A673 (cell line): ENCODE measurements around the gene ANKRD10. TPM values are rescaled to one million over a fixed set of nuclear protein-coding genes. Genes with fewer than 3 reads are reported as not detected.

ENCODE experiments used
- BruUV-seq: library from RNA; stranded (reverse); fragments of 400-500 nt; replicated peaks from 2 replicates; lab custom pipeline; 2021; lab: Mats Ljungman, UMichigan
- CTCF ChIA-PET: fragments of 300-600 bp; sonication (Branson Sonifier 250); formaldehyde crosslinking; loops from one replicate; lab custom pipeline; 2022; ENCODE audit warnings: antibody characterized with exemption; lab: Charles Lee
- POLR2A ChIA-PET: fragments of 300-600 bp; sonication (Branson Sonifier 250); formaldehyde crosslinking; loops from one replicate; lab custom pipeline; 2022; ENCODE audit warnings: antibody characterized with exemption; ENCODE audit not compliant: low non-redundant PET; lab: Charles Lee
- DNase-seq: peaks from one replicate; pipeline ENCODE4 v3.0.0-alpha.2; 2015; ENCODE audit warnings: low spot score
- H3K27ac ChIP-seq: fragments of 200-600 bp; sonication (generic); 2 replicates; pipeline ENCODE4 v1.5.1; 2016; ENCODE audit warnings: mixed run types, low read depth, mild to moderate bottlenecking, mixed read lengths, antibody characterized with exemption, low read length; ENCODE audit not compliant: poor library complexity, severe bottlenecking
- H3K27me3 ChIP-seq: fragments of 200-600 bp; sonication (generic); replicated peaks from 2 replicates; pipeline ENCODE4 v1.6.1; 2017; ENCODE audit warnings: mixed run types, low read depth, mild to moderate bottlenecking, mixed read lengths, antibody characterized with exemption, low read length; ENCODE audit not compliant: insufficient read depth, poor library complexity
- H3K36me3 ChIP-seq: fragments of 200-600 bp; sonication (generic); 2 replicates; pipeline ENCODE4 v1.6.1; 2016; ENCODE audit warnings: mixed run types, mild to moderate bottlenecking, mixed read lengths, antibody characterized with exemption, low read length; ENCODE audit not compliant: insufficient read depth, poor library complexity, severe bottlenecking
- H3K4me1 ChIP-seq: fragments of 200-600 bp; sonication (generic); 2 replicates; pipeline ENCODE4 v1.6.1; 2017; ENCODE audit warnings: mixed run types, mild to moderate bottlenecking, mixed read lengths, antibody characterized with exemption, low read length; ENCODE audit not compliant: insufficient read depth, poor library complexity, severe bottlenecking
- H3K4me3 ChIP-seq: fragments of 200-600 bp; sonication (generic); 2 replicates; pipeline ENCODE4 v1.5.1; 2016; ENCODE audit warnings: low read depth, mixed run types, mild to moderate bottlenecking, mixed read lengths, low read length; ENCODE audit not compliant: poor library complexity, severe bottlenecking
- H3K9me3 ChIP-seq: fragments of 200-600 bp; sonication (generic); 2 replicates; pipeline ENCODE4 v1.6.1; 2016; ENCODE audit warnings: mixed run types, low read depth, mild to moderate bottlenecking, mixed read lengths, antibody characterized with exemption, low read length; ENCODE audit not compliant: poor library complexity, severe bottlenecking
- EZH2 ChIP-seq: fragments of 200-600 bp; sonication (generic); IDR thresholded peaks from 2 replicates; pipeline ENCODE4 v1.6.1; 2017; ENCODE audit warnings: borderline replicate concordance, low read depth, mild to moderate bottlenecking, mixed read lengths, antibody characterized with exemption, low read length; ENCODE audit not compliant: poor library complexity, severe bottlenecking
- intact Hi-C: fragments of 100-400 bp; cut with micrococcal nuclease; formaldehyde crosslinking; loops from one replicate; pipeline ENCODE4 v1.10.0; 2022; ENCODE audit not compliant: unreplicated experiment
- total RNA-seq: library from RNA; stranded (reverse); gene quantifications from 2 replicates; pipeline ENCODE4 v1.2.3, GENCODE V29; 2021
- TF ChIP-seq, protein P1 (sequence below): fragments of 300-800, 200-600 bp; sonication (generic); conservative IDR thresholded peaks from 2 replicates; pipeline ENCODE4 v1.5.1; 2017; ENCODE audit warnings: low read depth, mild to moderate bottlenecking, antibody characterized with exemption, low read length, moderate library complexity, mixed read lengths

ANKRD10 gene
- total RNA-seq, 1 experiment from 2014 or later: 96.2 TPM

GRCh38 chr13:110867380-110867779 lies 47.5 kb downstream of the ANKRD10 start:
- CTCF ChIA-PET: interaction anchor here (0.5 to 0.6 kb wide), 2 partner anchors 199 to 1563 kb away, joined by 3 to 4 read pairs; no protein-coding TSS in a partner anchor
- POLR2A ChIA-PET: no interaction called here
- TF ChIP-seq, protein P1, sequence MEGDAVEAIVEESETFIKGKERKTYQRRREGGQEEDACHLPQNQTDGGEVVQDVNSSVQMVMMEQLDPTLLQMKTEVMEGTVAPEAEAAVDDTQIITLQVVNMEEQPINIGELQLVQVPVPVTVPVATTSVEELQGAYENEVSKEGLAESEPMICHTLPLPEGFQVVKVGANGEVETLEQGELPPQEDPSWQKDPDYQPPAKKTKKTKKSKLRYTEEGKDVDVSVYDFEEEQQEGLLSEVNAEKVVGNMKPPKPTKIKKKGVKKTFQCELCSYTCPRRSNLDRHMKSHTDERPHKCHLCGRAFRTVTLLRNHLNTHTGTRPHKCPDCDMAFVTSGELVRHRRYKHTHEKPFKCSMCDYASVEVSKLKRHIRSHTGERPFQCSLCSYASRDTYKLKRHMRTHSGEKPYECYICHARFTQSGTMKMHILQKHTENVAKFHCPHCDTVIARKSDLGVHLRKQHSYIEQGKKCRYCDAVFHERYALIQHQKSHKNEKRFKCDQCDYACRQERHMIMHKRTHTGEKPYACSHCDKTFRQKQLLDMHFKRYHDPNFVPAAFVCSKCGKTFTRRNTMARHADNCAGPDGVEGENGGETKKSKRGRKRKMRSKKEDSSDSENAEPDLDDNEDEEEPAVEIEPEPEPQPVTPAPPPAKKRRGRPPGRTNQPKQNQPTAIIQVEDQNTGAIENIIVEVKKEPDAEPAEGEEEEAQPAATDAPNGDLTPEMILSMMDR: no peak
- TF ChIP-seq EZH2: no peak
- Histone ChIP-seq H3K4me3 (no peak overlapping the region), H3K36me3 (no peaks in the 10 kb centered on the region), H3K4me1 (no peaks in the 10 kb centered on the region), H3K27ac (no peak overlapping the region), H3K9me3 (no peaks in the 10 kb centered on the region), H3K27me3 (no peaks in the 10 kb centered on the region)
- intact Hi-C loops: no loop called here
- BruUV-seq: no TSS peak
- no peak for DNase-seq

DNA sequence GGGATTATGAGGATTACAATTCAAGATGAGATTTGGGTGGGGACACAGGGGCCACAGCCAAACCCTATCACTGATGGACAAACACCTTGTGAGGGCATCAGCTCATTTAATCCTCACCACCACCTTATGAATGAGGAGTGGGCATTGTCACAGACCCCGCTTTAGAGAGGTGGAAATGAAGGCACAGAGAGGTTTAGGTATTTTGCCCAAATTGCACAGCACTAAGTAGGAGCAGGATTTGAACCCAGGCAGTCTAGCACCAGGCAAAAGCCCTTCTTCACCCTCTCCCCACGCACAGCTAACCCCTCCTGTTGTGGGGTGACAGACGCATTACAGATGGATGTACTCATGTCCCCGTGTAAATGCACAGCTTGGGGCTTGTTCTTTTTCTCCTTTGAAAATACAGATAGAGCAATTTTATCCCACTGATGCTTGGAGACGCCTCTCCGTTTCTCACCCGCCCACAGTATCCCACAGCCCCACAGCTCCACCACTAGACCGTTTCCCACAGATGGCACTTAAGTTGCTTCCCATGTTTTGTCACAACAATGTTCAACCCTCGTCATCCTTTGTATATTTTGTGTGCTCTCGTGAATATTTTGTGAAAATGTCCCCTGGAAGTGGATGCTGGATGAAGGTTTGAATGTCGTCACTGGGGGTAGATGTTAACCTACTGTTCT lies 48.2 kb downstream of the ANKRD10 start:
- no peak for TF ChIP-seq EZH2
- TF ChIP-seq, protein P1: no peak
- no peak overlapping the region for H3K27ac ChIP-seq
- no peaks in the 10 kb centered on the region for H3K4me1 ChIP-seq
- no TSS peak for BruUV-seq
- H3K4me3 ChIP-seq: no peak overlapping the region
- no peaks in the 10 kb centered on the region for H3K36me3 ChIP-seq
- H3K9me3 ChIP-seq: no peaks in the 10 kb centered on the region
- no peak for DNase-seq
- ChIA-PET POLR2A (no interaction called here), CTCF (interaction anchor here (0.6 kb wide), 1 partner anchor 200 kb away, joined by 3 read pairs; no protein-coding TSS in a partner anchor)
- intact Hi-C loops: no loop called here
- no peaks in the 10 kb centered on the region for H3K27me3 ChIP-seq

- no peak for TF ChIP-seq EZH2
- TF ChIP-seq, protein P1: no peak
- Histone ChIP-seq H3K4me1 (no peaks in the 10 kb centered on the region), H3K36me3 (no peaks in the 10 kb centered on the region), H3K27ac (no peak overlapping the region), H3K4me3 (no peak overlapping the region), H3K9me3 (no peaks in the 10 kb centered on the region), H3K27me3 (no peaks in the 10 kb centered on the region)
- ChIA-PET POLR2A (no interaction called here), CTCF (no interaction called here)
- BruUV-seq: no TSS peak
- no peak for DNase-seq
- intact Hi-C loops: no loop called here
These were observed 51.2 kb downstream of the ANKRD10 start for GRCh38 chr13:110863685-110864084.
